H7 (cell line): Measurements from ENCODE around the gene GRAMD1A. TPM values are rescaled to one million over a fixed set of nuclear protein-coding genes. Genes with fewer than 3 reads are reported as not detected.
A peak's percentile ranks its signal among the peaks of the same experiment; 100 is the strongest.
"Not testable (repeated sequence)": the region's sequence is repeated elsewhere in the genome, so short reads cannot be mapped to it uniquely, and the experiment has no call there.

ENCODE experiments used
- DNase-seq: peaks from one replicate; pipeline ENCODE4 v3.0.0; 2012
- H3K27me3 ChIP-seq: 2 replicates; pipeline ENCODE4 v1.6.0; 2011; ENCODE audit warnings: mild to moderate bottlenecking, low read length; ENCODE audit not compliant: control insufficient read depth, insufficient read depth
- H3K36me3 ChIP-seq: replicated peaks from 2 replicates; pipeline ENCODE4 v1.5.1; 2011; ENCODE audit warnings: low read length; ENCODE audit not compliant: control insufficient read depth, insufficient read depth
- H3K4me3 ChIP-seq: 2 replicates; pipeline ENCODE4 v1.5.1; 2011; ENCODE audit warnings: low read depth, mild to moderate bottlenecking, control low read depth, low read length, moderate library complexity; ENCODE audit not compliant: insufficient read depth
- total RNA-seq: library from RNA; depleted of rRNA; stranded (reverse); fragments of >200 nt; shearing (Covaris generic); gene quantifications from 2 replicates; pipeline ENCODE4 v1.2.3, GENCODE V29; 2014

The GRAMD1A gene
- total RNA-seq, 1 experiment from 2014 or later: 110 TPM

GRCh38 chr19:34990578-34991192 is 9.4 kb upstream of the GRAMD1A start:
- Histone ChIP-seq H3K4me3 (no peak overlapping the region), H3K27me3 (no peaks in the 10 kb centered on the region), H3K36me3 (no peaks in the 10 kb centered on the region; the same call in 1 of the 2 replicates)
- DNase-seq: no peak

GRCh38 chr19:34991542-34992333 is 8.4 kb upstream of the GRAMD1A start:
- Histone ChIP-seq H3K36me3 (no peaks in the 10 kb centered on the region; the same call in 1 of the 2 replicates), H3K4me3 (no peak overlapping the region), H3K27me3 (no peaks in the 10 kb centered on the region)
- no peak for DNase-seq

- H3K27me3 ChIP-seq, H3K36me3 ChIP-seq, H3K4me3 ChIP-seq, DNase-seq: not testable (repeated sequence)
Measured at GRCh38 chr19:34992582-34992981, 7.5 kb upstream of the GRAMD1A start.

- Histone ChIP-seq H3K4me3 (no peak overlapping the region), H3K27me3 (no peaks in the 10 kb centered on the region), H3K36me3 (no peaks in the 10 kb centered on the region; the same call in 1 of the 2 replicates)
- DNase-seq: no peak
Measured at GRCh38 chr19:34994286-34994642, 5.9 kb upstream of the GRAMD1A start.

GRCh38 chr19:34994643-34995541 is 5.2 kb upstream of the GRAMD1A start:
- Histone ChIP-seq H3K4me3 (no peak overlapping the region), H3K27me3 (no peaks in the 10 kb centered on the region), H3K36me3 (no peaks in the 10 kb centered on the region; the same call in 1 of the 2 replicates)
- DNase-seq: no peak

GRCh38 chr19:34995551-34995950 is 4.6 kb upstream of the GRAMD1A start:
- DNase-seq: no peak
- H3K4me3 ChIP-seq: no peak overlapping the region
- H3K27me3 ChIP-seq: no peaks in the 10 kb centered on the region
- no peaks in the 10 kb centered on the region; the same call in 1 of the 2 replicates for H3K36me3 ChIP-seq

- peak; percentile 23 for DNase-seq
- no peaks in the 10 kb centered on the region for H3K27me3 ChIP-seq
- H3K36me3 ChIP-seq: peaks cover 2% of the 10 kb centered on the region
- no peak overlapping the region for H3K4me3 ChIP-seq
Measured at GRCh38 chr19:34997071-34997617, 3.0 kb upstream of the GRAMD1A start.

- DNase-seq, H3K4me3 ChIP-seq, H3K36me3 ChIP-seq, H3K27me3 ChIP-seq: not testable (repeated sequence)
Measured at GRCh38 chr19:34998224-34998623, 1.9 kb upstream of the GRAMD1A start.

- H3K27me3 ChIP-seq: no peaks in the 10 kb centered on the region
- peaks cover 8% of the 10 kb centered on the region for H3K36me3 ChIP-seq
- DNase-seq: peak; percentile 86
- H3K4me3 ChIP-seq: peak overlapping the region; percentile 72
Measured at GRCh38 chr19:34998777-34999497, 1.2 kb upstream of the GRAMD1A start.

GRCh38 chr19:35000338-35000646 is 169 bp downstream of the GRAMD1A start:
- DNase-seq: no peak
- H3K36me3 ChIP-seq: peaks cover 14% of the 10 kb centered on the region
- H3K4me3 ChIP-seq: peak overlapping the region; percentile 94
- H3K27me3 ChIP-seq: no peaks in the 10 kb centered on the region

- Histone ChIP-seq H3K27me3 (no peaks in the 10 kb centered on the region), H3K4me3 (peak overlapping the region; percentile 94), H3K36me3 (peaks cover 20% of the 10 kb centered on the region)
- DNase-seq: no peak
Measured at GRCh38 chr19:35000647-35001501, 751 bp downstream of the GRAMD1A start.

- Histone ChIP-seq H3K4me3 (0 out of 2 replicates have a peak overlapping the region, but pooled peaks have one; percentile 94), H3K36me3 (peaks cover 21% of the 10 kb centered on the region), H3K27me3 (no peaks in the 10 kb centered on the region)
- DNase-seq: no peak
Measured at GRCh38 chr19:35002037-35002535, 2.0 kb downstream of the GRAMD1A start.
